ENCODE measurements around the gene SSPN.

The SSPN gene

GRCh38 chr12:26290565-26290964, 95.2 kb downstream of the SSPN start:
- DNase-seq = no peak

- no peak for DNase-seq
These were observed 97.2 kb downstream of the SSPN start for GRCh38 chr12:26292596-26292995.

GRCh38 chr12:26293612-26294011, 98.2 kb downstream of the SSPN start:
- no peak for DNase-seq

GRCh38 chr12:26295001-26295400, 99.6 kb downstream of the SSPN start:
- DNase-seq = no peak

- DNase-seq = no peak
These were observed 102.2 kb downstream of the SSPN start for GRCh38 chr12:26297396-26298070.

- no peak for DNase-seq
These were observed 103.6 kb downstream of the SSPN start for GRCh38 chr12:26298785-26299621.

- DNase-seq = no peak
These were observed 104.4 kb downstream of the SSPN start for GRCh38 chr12:26299751-26300150.
